ENCODE data around the gene NEURL4.

Gene NEURL4

DNA sequence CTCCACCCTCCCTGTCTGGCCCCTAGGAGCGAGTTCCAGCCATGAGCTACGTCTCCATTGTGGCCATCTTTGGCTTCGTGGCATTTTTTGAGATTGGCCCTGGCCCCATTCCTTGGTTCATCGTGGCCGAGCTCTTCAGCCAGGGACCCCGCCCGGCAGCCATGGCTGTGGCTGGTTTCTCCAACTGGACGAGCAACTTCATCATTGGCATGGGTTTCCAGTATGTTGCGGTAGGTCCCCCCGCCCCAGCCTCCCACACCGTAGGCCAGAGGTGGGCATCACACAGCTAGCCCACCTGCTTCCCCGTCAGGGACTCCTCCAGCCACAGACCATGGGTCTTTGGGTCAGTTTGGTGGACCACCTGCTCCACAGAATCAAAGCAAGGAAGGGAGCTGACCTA lies 43.5 kb downstream of the NEURL4 start:
- H3K27ac ChIP-seq (replicated peaks), result no peak overlapping the region
- no peak overlapping the region for H3K4me3 ChIP-seq (replicated peaks; ENCODE audit: insufficient read depth, low read length)
- TF ChIP-seq, protein P1, sequence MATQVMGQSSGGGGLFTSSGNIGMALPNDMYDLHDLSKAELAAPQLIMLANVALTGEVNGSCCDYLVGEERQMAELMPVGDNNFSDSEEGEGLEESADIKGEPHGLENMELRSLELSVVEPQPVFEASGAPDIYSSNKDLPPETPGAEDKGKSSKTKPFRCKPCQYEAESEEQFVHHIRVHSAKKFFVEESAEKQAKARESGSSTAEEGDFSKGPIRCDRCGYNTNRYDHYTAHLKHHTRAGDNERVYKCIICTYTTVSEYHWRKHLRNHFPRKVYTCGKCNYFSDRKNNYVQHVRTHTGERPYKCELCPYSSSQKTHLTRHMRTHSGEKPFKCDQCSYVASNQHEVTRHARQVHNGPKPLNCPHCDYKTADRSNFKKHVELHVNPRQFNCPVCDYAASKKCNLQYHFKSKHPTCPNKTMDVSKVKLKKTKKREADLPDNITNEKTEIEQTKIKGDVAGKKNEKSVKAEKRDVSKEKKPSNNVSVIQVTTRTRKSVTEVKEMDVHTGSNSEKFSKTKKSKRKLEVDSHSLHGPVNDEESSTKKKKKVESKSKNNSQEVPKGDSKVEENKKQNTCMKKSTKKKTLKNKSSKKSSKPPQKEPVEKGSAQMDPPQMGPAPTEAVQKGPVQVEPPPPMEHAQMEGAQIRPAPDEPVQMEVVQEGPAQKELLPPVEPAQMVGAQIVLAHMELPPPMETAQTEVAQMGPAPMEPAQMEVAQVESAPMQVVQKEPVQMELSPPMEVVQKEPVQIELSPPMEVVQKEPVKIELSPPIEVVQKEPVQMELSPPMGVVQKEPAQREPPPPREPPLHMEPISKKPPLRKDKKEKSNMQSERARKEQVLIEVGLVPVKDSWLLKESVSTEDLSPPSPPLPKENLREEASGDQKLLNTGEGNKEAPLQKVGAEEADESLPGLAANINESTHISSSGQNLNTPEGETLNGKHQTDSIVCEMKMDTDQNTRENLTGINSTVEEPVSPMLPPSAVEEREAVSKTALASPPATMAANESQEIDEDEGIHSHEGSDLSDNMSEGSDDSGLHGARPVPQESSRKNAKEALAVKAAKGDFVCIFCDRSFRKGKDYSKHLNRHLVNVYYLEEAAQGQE (IDR thresholded peaks at IDR 0.05; ENCODE audit: insufficient replicate concordance, low read depth), result no peak
- no peak for TF ChIP-seq SPI1 (IDR thresholded peaks at IDR 0.05; ENCODE audit: borderline replicate concordance, low read depth)
- TF ChIP-seq GABPA (IDR thresholded peaks at IDR 0.05; ENCODE audit: low read depth), result no peak
- TF ChIP-seq, protein P2, sequence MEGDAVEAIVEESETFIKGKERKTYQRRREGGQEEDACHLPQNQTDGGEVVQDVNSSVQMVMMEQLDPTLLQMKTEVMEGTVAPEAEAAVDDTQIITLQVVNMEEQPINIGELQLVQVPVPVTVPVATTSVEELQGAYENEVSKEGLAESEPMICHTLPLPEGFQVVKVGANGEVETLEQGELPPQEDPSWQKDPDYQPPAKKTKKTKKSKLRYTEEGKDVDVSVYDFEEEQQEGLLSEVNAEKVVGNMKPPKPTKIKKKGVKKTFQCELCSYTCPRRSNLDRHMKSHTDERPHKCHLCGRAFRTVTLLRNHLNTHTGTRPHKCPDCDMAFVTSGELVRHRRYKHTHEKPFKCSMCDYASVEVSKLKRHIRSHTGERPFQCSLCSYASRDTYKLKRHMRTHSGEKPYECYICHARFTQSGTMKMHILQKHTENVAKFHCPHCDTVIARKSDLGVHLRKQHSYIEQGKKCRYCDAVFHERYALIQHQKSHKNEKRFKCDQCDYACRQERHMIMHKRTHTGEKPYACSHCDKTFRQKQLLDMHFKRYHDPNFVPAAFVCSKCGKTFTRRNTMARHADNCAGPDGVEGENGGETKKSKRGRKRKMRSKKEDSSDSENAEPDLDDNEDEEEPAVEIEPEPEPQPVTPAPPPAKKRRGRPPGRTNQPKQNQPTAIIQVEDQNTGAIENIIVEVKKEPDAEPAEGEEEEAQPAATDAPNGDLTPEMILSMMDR (IDR thresholded peaks at IDR 0.05; ENCODE audit: insufficient read depth, low read length), result no peak
- no peak for TF ChIP-seq POLR2AphosphoS5 (IDR thresholded peaks at IDR 0.05; ENCODE audit: low read depth)
- H3K27me3 ChIP-seq (ENCODE audit: insufficient read depth, poor library complexity, severe bottlenecking), result no peaks in the 10 kb centered on the region
- no peak for DNase-seq (ENCODE audit: low read depth in 1 of 2, low spot score in 1 of 2)

DNA sequence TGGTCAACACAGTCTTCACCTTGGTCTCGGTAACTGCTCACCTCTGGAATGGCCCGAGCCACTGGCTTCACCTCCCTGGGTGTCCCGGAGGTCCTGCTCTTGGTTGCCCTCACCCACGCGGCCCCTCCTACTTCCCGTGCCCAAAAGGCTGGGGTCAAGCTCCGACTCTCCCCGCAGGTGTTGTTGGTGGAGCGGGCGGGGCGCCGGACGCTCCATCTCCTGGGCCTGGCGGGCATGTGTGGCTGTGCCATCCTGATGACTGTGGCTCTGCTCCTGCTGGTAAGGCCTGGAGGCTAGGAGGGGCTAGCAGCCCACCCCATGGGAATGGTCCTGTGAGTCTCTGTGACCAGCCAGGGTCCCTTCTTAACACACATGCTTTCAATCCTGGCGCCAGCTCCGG lies 44.2 kb downstream of the NEURL4 start:
- Histone ChIP-seq H3K27me3 (ENCODE audit: insufficient read depth, poor library complexity, severe bottlenecking) (no peaks in the 10 kb centered on the region), H3K4me3 (replicated peaks; ENCODE audit: insufficient read depth, low read length) (no peak overlapping the region), H3K27ac (replicated peaks) (no peak overlapping the region)
- no peak for DNase-seq (ENCODE audit: low read depth in 1 of 2, low spot score in 1 of 2)
- TF ChIP-seq POLR2AphosphoS5 (IDR thresholded peaks at IDR 0.05; ENCODE audit: low read depth) (no peak), GABPA (IDR thresholded peaks at IDR 0.05; ENCODE audit: low read depth) (no peak), SPI1 (IDR thresholded peaks at IDR 0.05; ENCODE audit: borderline replicate concordance, low read depth) (no peak)
- TF ChIP-seq, protein P1 (IDR thresholded peaks at IDR 0.05; ENCODE audit: insufficient replicate concordance, low read depth), result no peak
- TF ChIP-seq, protein P2 (IDR thresholded peaks at IDR 0.05; ENCODE audit: insufficient read depth, low read length), result no peak

DNA sequence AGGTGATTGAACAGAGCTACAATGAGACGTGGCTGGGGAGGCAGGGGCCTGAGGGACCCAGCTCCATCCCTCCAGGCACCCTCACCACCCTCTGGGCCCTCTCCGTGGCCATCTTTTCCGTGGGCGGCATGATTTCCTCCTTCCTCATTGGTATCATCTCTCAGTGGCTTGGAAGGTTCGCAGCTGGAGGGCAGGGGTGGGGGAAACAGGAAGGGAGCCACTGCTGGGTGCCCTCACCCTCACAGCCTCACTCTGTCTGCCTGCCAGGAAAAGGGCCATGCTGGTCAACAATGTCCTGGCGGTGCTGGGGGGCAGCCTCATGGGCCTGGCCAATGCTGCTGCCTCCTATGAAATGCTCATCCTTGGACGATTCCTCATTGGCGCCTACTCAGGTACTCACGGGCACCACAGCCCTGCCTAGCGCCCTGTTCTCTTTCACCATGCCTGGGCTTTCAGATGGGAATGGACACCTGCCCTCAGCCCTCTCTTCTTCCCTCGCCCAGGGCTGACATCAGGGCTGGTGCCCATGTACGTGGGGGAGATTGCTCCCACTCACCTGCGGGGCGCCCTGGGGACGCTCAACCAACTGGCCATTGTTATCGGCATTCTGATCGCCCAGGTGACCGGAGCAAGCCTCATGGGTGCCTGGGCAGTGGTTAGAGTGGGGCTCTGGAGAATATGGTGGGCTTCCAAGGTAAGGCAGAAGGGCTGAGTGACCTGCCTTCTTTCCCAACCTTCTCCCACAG lies 45.5 kb downstream of the NEURL4 start:
- H3K27me3 ChIP-seq (ENCODE audit: insufficient read depth, poor library complexity, severe bottlenecking), result no peaks in the 10 kb centered on the region
- DNase-seq (ENCODE audit: low read depth in 1 of 2, low spot score in 1 of 2), result no peak
- TF ChIP-seq, protein P2 (IDR thresholded peaks at IDR 0.05; ENCODE audit: insufficient read depth, low read length), result no peak
- TF ChIP-seq GABPA (IDR thresholded peaks at IDR 0.05; ENCODE audit: low read depth) (no peak), SPI1 (IDR thresholded peaks at IDR 0.05; ENCODE audit: borderline replicate concordance, low read depth) (no peak)
- TF ChIP-seq, protein P1 (IDR thresholded peaks at IDR 0.05; ENCODE audit: insufficient replicate concordance, low read depth), result no peak
- H3K27ac ChIP-seq (replicated peaks), result no peak overlapping the region
- no peak overlapping the region for H3K4me3 ChIP-seq (replicated peaks; ENCODE audit: insufficient read depth, low read length)

Data from HL-60 (cell line).